ENCODE results near the gene MRPS33.
"Not testable (repeated sequence)": the region's sequence is repeated elsewhere in the genome, so short reads cannot be mapped to it uniquely, and the experiment has no call there.

The MRPS33 gene

GRCh38 chr7:140981951-140982350 lies 32.8 kb downstream of the MRPS33 start:
- Histone ChIP-seq H3K27ac (no peak overlapping the region), H3K4me3 (no peak overlapping the region), H3K36me3 (ENCODE audit: insufficient read depth, low read length) (no peaks in the 10 kb centered on the region), H3K9ac (ENCODE audit: insufficient read length) (no peak overlapping the region), H3K9me3 (ENCODE audit: low read depth, low read length) (no peaks in the 10 kb centered on the region)
- TF ChIP-seq POLR2AphosphoS5 (IDR thresholded peaks at IDR 0.05; ENCODE audit: borderline replicate concordance, low read depth, low read length), result no peak
- TF ChIP-seq EZH2 (IDR thresholded peaks at IDR 0.05), result no peak
- no peak for TF ChIP-seq FOXP2 (optimal IDR thresholded peaks at IDR 0.05; ENCODE audit: control extremely low read depth, extremely low read length, insufficient read depth)
- DNase-seq (ENCODE audit: low read depth, low spot score), result no peak

DNA sequence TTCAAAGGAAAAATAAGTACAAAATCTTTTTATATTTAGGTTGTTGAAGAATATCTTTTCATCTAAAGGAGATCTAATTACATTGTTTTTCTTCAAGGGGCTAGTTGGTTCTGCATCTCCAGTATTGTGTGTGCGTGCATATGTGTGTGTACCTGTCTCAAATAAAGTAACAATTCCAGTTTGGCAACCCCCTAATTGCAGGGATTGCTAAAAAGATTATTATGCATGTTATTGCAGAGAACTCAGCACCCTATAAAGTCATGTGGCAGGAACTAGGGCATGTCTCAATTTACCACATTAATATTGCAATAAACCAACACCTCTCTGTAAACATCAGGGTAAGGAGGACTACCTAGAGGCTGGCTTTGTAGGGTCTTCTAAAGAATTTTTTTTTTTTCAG lies 37.0 kb downstream of the MRPS33 start:
- DNase-seq (ENCODE audit: low read depth, low spot score), result no peak
- Histone ChIP-seq H3K4me3 (no peak overlapping the region), H3K27ac (no peak overlapping the region), H3K36me3 (ENCODE audit: insufficient read depth, low read length) (no peaks in the 10 kb centered on the region), H3K9me3 (ENCODE audit: low read depth, low read length) (no peaks in the 10 kb centered on the region), H3K9ac (ENCODE audit: insufficient read length) (no peak overlapping the region)
- TF ChIP-seq POLR2AphosphoS5 (IDR thresholded peaks at IDR 0.05; ENCODE audit: borderline replicate concordance, low read depth, low read length) (no peak), FOXP2 (optimal IDR thresholded peaks at IDR 0.05; ENCODE audit: control extremely low read depth, extremely low read length, insufficient read depth) (no peak), EZH2 (IDR thresholded peaks at IDR 0.05) (no peak)

DNA sequence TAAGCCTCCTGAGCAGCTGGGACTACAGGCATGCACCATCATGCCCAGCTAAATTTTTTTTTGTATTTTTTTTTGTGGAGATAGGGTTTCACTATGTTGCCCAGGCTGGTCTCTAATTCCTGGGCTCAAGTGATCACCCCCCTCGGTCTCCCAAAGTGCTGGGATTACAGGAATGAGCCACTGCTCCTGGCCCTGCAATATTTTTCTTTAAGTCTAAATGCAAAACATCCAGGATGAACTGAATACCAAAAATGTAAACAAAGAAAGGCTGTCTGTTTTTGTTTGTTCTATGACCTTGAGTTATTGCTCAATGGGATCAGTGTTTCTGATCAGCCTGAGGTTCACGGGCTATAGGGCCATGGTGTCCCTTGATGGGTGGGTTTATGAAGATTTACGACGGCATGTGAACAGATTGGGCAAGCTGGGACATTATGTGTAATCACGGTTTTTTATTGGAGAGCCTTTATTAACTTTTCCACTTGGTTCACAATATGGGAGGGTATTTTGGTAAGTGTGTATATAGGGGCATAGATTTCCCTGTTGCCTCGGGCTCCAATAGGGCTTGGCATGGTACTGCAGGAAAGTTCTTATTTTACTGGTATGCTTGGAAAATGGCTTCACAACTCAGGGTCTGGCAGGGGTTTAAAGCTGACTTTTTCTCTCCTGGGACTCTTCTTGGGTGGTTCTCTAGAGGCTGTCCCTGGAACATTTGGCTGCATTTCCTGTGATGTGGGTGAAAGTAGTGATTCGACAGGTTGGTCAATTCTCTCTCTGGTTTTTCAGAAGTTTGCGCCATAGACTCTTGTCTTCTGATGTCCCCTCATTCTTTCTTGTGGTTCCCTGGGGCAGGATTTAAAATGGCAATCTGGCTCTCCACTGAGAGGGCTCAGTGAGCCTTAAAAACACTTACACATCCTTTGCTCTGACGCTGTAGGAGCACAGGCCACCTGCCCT lies 41.6 kb downstream of the MRPS33 start:
- Histone ChIP-seq H3K9ac (ENCODE audit: insufficient read length) (no peak overlapping the region), H3K27ac (no peak overlapping the region), H3K9me3 (ENCODE audit: low read depth, low read length) (no peaks in the 10 kb centered on the region), H3K4me3 (no peak overlapping the region), H3K36me3 (ENCODE audit: insufficient read depth, low read length) (no peaks in the 10 kb centered on the region)
- TF ChIP-seq FOXP2 (optimal IDR thresholded peaks at IDR 0.05; ENCODE audit: control extremely low read depth, extremely low read length, insufficient read depth) (no peak), EZH2 (IDR thresholded peaks at IDR 0.05) (no peak), POLR2AphosphoS5 (IDR thresholded peaks at IDR 0.05; ENCODE audit: borderline replicate concordance, low read depth, low read length) (no peak)
- DNase-seq (ENCODE audit: low read depth, low spot score), result no peak

DNA sequence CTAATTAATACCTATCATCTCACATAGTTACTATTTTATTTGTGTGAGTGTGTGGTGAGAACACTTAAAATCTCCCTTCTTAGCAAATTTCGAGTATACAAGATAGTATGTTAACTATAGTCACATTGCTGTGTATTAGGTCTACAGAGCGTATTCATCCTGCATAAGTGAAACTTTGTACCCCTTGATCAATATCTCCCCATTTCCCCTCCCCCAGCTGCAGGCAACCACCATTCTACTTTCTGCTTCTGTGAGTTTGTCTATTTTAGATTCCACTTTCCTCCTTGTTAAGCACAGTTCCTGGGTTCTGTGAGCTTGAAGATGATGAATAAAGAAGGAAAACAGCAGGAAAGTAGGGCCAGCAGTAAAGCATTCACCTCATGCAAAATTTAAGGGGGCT lies 42.4 kb downstream of the MRPS33 start:
- H3K9ac ChIP-seq (ENCODE audit: insufficient read length), result no peak overlapping the region
- TF ChIP-seq POLR2AphosphoS5 (IDR thresholded peaks at IDR 0.05; ENCODE audit: borderline replicate concordance, low read depth, low read length), result no peak
- TF ChIP-seq EZH2 (IDR thresholded peaks at IDR 0.05), result no peak
- no peak for TF ChIP-seq FOXP2 (optimal IDR thresholded peaks at IDR 0.05; ENCODE audit: control extremely low read depth, extremely low read length, insufficient read depth)
- no peaks in the 10 kb centered on the region for H3K36me3 ChIP-seq (ENCODE audit: insufficient read depth, low read length)
- no peak overlapping the region for H3K4me3 ChIP-seq
- no peaks in the 10 kb centered on the region for H3K9me3 ChIP-seq (ENCODE audit: low read depth, low read length)
- H3K27ac ChIP-seq, result no peak overlapping the region
- no peak for DNase-seq (ENCODE audit: low read depth, low spot score)

GRCh38 chr7:140967438-140967837 lies 47.3 kb downstream of the MRPS33 start:
- H3K9ac ChIP-seq (ENCODE audit: insufficient read length), result no peak overlapping the region
- H3K36me3 ChIP-seq (ENCODE audit: insufficient read depth, low read length), result no peaks in the 10 kb centered on the region
- H3K9me3 ChIP-seq (ENCODE audit: low read depth, low read length), result no peaks in the 10 kb centered on the region
- H3K27ac ChIP-seq, result no peak overlapping the region
- TF ChIP-seq FOXP2 (optimal IDR thresholded peaks at IDR 0.05; ENCODE audit: control extremely low read depth, extremely low read length, insufficient read depth) (no peak), EZH2 (IDR thresholded peaks at IDR 0.05) (no peak), POLR2AphosphoS5 (IDR thresholded peaks at IDR 0.05; ENCODE audit: borderline replicate concordance, low read depth, low read length) (no peak)
- DNase-seq (ENCODE audit: low read depth, low spot score), result no peak
- H3K4me3 ChIP-seq, result no peak overlapping the region

- H3K27ac ChIP-seq, result no peak overlapping the region
- DNase-seq (ENCODE audit: low read depth, low spot score), result no peak
- no peaks in the 10 kb centered on the region for H3K9me3 ChIP-seq (ENCODE audit: low read depth, low read length)
- TF ChIP-seq POLR2AphosphoS5 (IDR thresholded peaks at IDR 0.05; ENCODE audit: borderline replicate concordance, low read depth, low read length) (no peak), EZH2 (IDR thresholded peaks at IDR 0.05) (no peak), FOXP2 (optimal IDR thresholded peaks at IDR 0.05; ENCODE audit: control extremely low read depth, extremely low read length, insufficient read depth) (no peak)
- H3K36me3 ChIP-seq (ENCODE audit: insufficient read depth, low read length), result no peaks in the 10 kb centered on the region
- H3K9ac ChIP-seq (ENCODE audit: insufficient read length), result no peak overlapping the region
- H3K4me3 ChIP-seq, result no peak overlapping the region
These were observed 48.1 kb downstream of the MRPS33 start for GRCh38 chr7:140966561-140967233.

GRCh38 chr7:140961117-140961516 lies 53.6 kb downstream of the MRPS33 start:
- no peak overlapping the region for H3K27ac ChIP-seq
- H3K9me3 ChIP-seq (ENCODE audit: low read depth, low read length), result no peaks in the 10 kb centered on the region
- TF ChIP-seq FOXP2 (optimal IDR thresholded peaks at IDR 0.05; ENCODE audit: control extremely low read depth, extremely low read length, insufficient read depth), result no peak
- no peak; the same call in 1 of the 2 replicates for TF ChIP-seq POLR2AphosphoS5 (IDR thresholded peaks at IDR 0.05; ENCODE audit: borderline replicate concordance, low read depth, low read length)
- TF ChIP-seq EZH2 (IDR thresholded peaks at IDR 0.05), result no peak
- no peak for DNase-seq (ENCODE audit: low read depth, low spot score)
- no peak overlapping the region for H3K9ac ChIP-seq (ENCODE audit: insufficient read length)
- no peak overlapping the region for H3K4me3 ChIP-seq
- H3K36me3 ChIP-seq (ENCODE audit: insufficient read depth, low read length), result no peaks in the 10 kb centered on the region

- H3K9ac ChIP-seq (ENCODE audit: insufficient read length); H3K4me3 ChIP-seq; H3K27ac ChIP-seq; H3K36me3 ChIP-seq (ENCODE audit: insufficient read depth, low read length); DNase-seq (ENCODE audit: low read depth, low spot score); H3K9me3 ChIP-seq (ENCODE audit: low read depth, low read length): not testable (repeated sequence)
These were observed 57.8 kb downstream of the MRPS33 start for GRCh38 chr7:140956997-140957396.
